ENCODE data around the gene KCNN1.
A peak's percentile ranks its signal among the peaks of the same experiment; 100 is the strongest.

KCNN1 gene

GRCh38 chr19:18000915-18001776, 34.2 kb downstream of the KCNN1 start (continued):
- TF ChIP-seq, protein P1, sequence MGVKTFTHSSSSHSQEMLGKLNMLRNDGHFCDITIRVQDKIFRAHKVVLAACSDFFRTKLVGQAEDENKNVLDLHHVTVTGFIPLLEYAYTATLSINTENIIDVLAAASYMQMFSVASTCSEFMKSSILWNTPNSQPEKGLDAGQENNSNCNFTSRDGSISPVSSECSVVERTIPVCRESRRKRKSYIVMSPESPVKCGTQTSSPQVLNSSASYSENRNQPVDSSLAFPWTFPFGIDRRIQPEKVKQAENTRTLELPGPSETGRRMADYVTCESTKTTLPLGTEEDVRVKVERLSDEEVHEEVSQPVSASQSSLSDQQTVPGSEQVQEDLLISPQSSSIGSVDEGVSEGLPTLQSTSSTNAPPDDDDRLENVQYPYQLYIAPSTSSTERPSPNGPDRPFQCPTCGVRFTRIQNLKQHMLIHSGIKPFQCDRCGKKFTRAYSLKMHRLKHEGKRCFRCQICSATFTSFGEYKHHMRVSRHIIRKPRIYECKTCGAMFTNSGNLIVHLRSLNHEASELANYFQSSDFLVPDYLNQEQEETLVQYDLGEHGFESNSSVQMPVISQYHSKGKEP (tag by site-specific recombination; IDR thresholded peaks at IDR 0.05), result no peak; the same call in 1 of the 2 replicates
- no peak for TF ChIP-seq ZNF214 (tag by site-specific recombination; IDR thresholded peaks at IDR 0.05; ENCODE audit: borderline replicate concordance)
- TF ChIP-seq, protein P2, sequence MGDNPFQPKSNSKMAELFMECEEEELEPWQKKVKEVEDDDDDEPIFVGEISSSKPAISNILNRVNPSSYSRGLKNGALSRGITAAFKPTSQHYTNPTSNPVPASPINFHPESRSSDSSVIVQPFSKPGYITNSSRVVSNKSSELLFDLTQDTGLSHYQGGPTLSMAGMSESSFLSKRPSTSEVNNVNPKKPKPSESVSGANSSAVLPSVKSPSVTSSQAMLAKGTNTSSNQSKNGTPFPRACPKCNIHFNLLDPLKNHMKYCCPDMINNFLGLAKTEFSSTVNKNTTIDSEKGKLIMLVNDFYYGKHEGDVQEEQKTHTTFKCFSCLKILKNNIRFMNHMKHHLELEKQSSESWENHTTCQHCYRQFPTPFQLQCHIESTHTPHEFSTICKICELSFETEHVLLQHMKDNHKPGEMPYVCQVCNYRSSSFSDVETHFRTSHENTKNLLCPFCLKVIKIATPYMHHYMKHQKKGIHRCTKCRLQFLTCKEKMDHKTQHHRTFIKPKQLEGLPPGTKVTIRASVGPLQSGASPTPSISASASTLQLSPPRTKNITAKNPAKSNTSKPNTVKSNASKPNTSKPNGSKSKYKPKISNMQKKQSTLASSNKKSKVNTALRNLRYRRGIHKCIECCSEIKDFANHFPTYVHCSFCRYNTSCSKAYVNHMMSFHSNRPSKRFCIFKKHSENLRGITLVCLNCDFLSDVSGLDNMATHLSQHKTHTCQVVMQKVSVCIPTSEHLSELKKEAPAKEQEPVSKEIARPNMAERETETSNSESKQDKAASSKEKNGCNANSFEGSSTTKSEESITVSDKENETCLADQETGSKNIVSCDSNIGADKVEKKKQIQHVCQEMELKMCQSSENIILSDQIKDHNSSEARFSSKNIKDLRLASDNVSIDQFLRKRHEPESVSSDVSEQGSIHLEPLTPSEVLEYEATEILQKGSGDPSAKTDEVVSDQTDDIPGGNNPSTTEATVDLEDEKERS (tag by site-specific recombination; IDR thresholded peaks at IDR 0.05), result no peak
- TF ChIP-seq, protein P3, sequence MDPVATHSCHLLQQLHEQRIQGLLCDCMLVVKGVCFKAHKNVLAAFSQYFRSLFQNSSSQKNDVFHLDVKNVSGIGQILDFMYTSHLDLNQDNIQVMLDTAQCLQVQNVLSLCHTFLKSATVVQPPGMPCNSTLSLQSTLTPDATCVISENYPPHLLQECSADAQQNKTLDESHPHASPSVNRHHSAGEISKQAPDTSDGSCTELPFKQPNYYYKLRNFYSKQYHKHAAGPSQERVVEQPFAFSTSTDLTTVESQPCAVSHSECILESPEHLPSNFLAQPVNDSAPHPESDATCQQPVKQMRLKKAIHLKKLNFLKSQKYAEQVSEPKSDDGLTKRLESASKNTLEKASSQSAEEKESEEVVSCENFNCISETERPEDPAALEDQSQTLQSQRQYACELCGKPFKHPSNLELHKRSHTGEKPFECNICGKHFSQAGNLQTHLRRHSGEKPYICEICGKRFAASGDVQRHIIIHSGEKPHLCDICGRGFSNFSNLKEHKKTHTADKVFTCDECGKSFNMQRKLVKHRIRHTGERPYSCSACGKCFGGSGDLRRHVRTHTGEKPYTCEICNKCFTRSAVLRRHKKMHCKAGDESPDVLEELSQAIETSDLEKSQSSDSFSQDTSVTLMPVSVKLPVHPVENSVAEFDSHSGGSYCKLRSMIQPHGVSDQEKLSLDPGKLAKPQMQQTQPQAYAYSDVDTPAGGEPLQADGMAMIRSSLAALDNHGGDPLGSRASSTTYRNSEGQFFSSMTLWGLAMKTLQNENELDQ (tag by site-specific recombination; IDR thresholded peaks at IDR 0.05; ENCODE audit: low read depth), result no peak
- TF ChIP-seq ZSCAN30 (tag by site-specific recombination; IDR thresholded peaks at IDR 0.05), result peak; percentile 68
- TF ChIP-seq ZNF366 (tag by site-specific recombination; conservative IDR thresholded peaks at IDR 0.05), result no peak
- no peak for TF ChIP-seq REPIN1 (tag by site-specific recombination; IDR thresholded peaks at IDR 0.05; ENCODE audit: low read depth)
- no peak for TF ChIP-seq ZNF768 (tag by site-specific recombination; IDR thresholded peaks at IDR 0.05)
- no peak for TF ChIP-seq HOXC10 (CRISPR knock-in tag; IDR thresholded peaks at IDR 0.05)
- peak; percentile 96 for TF ChIP-seq ZNF561 (tag by site-specific recombination; IDR thresholded peaks at IDR 0.05; ENCODE audit: borderline replicate concordance)
- peak; percentile 19; the same call in 1 of the 2 replicates for TF ChIP-seq ZBTB7A (tag by site-specific recombination; IDR thresholded peaks at IDR 0.05; ENCODE audit: low read depth)
- no peak for TF ChIP-seq ZNF623 (tag by site-specific recombination; IDR thresholded peaks at IDR 0.05)
- no peak for TF ChIP-seq ZNF776 (tag by site-specific recombination; IDR thresholded peaks at IDR 0.05; ENCODE audit: borderline replicate concordance)
- TF ChIP-seq GLI4 (tag by site-specific recombination; IDR thresholded peaks at IDR 0.05), result no peak
- TF ChIP-seq, protein P4, sequence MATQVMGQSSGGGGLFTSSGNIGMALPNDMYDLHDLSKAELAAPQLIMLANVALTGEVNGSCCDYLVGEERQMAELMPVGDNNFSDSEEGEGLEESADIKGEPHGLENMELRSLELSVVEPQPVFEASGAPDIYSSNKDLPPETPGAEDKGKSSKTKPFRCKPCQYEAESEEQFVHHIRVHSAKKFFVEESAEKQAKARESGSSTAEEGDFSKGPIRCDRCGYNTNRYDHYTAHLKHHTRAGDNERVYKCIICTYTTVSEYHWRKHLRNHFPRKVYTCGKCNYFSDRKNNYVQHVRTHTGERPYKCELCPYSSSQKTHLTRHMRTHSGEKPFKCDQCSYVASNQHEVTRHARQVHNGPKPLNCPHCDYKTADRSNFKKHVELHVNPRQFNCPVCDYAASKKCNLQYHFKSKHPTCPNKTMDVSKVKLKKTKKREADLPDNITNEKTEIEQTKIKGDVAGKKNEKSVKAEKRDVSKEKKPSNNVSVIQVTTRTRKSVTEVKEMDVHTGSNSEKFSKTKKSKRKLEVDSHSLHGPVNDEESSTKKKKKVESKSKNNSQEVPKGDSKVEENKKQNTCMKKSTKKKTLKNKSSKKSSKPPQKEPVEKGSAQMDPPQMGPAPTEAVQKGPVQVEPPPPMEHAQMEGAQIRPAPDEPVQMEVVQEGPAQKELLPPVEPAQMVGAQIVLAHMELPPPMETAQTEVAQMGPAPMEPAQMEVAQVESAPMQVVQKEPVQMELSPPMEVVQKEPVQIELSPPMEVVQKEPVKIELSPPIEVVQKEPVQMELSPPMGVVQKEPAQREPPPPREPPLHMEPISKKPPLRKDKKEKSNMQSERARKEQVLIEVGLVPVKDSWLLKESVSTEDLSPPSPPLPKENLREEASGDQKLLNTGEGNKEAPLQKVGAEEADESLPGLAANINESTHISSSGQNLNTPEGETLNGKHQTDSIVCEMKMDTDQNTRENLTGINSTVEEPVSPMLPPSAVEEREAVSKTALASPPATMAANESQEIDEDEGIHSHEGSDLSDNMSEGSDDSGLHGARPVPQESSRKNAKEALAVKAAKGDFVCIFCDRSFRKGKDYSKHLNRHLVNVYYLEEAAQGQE (tag by site-specific recombination; IDR thresholded peaks at IDR 0.05), result no peak
- no peak for TF ChIP-seq ZNF138 (tag by site-specific recombination; IDR thresholded peaks at IDR 0.05; ENCODE audit: borderline replicate concordance)
- TF ChIP-seq ZNF843 (tag by site-specific recombination; IDR thresholded peaks at IDR 0.05), result no peak
- no peak for TF ChIP-seq SALL2 (tag by site-specific recombination; IDR thresholded peaks at IDR 0.05; ENCODE audit: borderline replicate concordance)
- no peak for TF ChIP-seq ZNF114 (tag by site-specific recombination; IDR thresholded peaks at IDR 0.05)
- TF ChIP-seq ZBTB8A (tag by site-specific recombination; IDR thresholded peaks at IDR 0.05), result peak; percentile 49
- TF ChIP-seq ZNF221 (tag by site-specific recombination; IDR thresholded peaks at IDR 0.05; ENCODE audit: borderline replicate concordance), result no peak
- TF ChIP-seq ZNF530 (tag by site-specific recombination; IDR thresholded peaks at IDR 0.05; ENCODE audit: low read depth), result no peak
- TF ChIP-seq PRDM1 (tag by site-specific recombination; IDR thresholded peaks at IDR 0.05), result no peak
- no peak for TF ChIP-seq ZNF2 (tag by site-specific recombination; IDR thresholded peaks at IDR 0.05)
- TF ChIP-seq KLF10 (tag by site-specific recombination; IDR thresholded peaks at IDR 0.05), result peak; percentile 84
- no peak for TF ChIP-seq ZNF701 (tag by site-specific recombination; IDR thresholded peaks at IDR 0.05)
- no peak for TF ChIP-seq ZNF174 (tag by site-specific recombination; IDR thresholded peaks at IDR 0.05)
- no peak for TF ChIP-seq ZNF658 (tag by site-specific recombination; IDR thresholded peaks at IDR 0.05)
- TF ChIP-seq ZNF16 (tag by site-specific recombination; IDR thresholded peaks at IDR 0.05; ENCODE audit: low read depth), result no peak

All from HEK293 (cell line).